Measurements from ENCODE around the gene HSH2D.

The HSH2D gene

DNA sequence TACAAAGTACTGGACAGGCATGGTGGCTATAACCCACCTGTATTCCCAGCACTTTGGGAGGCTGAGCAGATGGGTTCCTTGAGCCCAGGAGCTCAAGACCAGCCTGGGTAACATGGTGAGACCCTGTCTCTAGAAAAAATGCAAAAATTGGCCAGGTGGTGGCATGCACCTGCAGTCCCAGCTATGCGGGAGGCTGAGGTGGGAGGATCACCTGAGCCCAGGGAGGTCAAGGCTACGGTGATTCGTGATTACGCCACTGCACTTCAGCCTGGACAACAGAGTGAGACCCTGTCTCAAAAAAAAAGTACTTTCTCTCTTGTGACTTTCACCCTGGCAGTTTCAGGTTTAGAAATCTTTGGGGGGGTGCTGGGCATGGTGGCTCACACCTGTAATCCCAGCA lies 43.0 kb upstream of the HSH2D start:
- H3K4me3 ChIP-seq (ENCODE audit: low read depth, low read length) = no peak overlapping the region
- DNase-seq (ENCODE audit: low read depth) = no peak
- TF ChIP-seq, protein P1, sequence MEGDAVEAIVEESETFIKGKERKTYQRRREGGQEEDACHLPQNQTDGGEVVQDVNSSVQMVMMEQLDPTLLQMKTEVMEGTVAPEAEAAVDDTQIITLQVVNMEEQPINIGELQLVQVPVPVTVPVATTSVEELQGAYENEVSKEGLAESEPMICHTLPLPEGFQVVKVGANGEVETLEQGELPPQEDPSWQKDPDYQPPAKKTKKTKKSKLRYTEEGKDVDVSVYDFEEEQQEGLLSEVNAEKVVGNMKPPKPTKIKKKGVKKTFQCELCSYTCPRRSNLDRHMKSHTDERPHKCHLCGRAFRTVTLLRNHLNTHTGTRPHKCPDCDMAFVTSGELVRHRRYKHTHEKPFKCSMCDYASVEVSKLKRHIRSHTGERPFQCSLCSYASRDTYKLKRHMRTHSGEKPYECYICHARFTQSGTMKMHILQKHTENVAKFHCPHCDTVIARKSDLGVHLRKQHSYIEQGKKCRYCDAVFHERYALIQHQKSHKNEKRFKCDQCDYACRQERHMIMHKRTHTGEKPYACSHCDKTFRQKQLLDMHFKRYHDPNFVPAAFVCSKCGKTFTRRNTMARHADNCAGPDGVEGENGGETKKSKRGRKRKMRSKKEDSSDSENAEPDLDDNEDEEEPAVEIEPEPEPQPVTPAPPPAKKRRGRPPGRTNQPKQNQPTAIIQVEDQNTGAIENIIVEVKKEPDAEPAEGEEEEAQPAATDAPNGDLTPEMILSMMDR (IDR thresholded peaks at IDR 0.05; ENCODE audit: low read depth, low read length, missing control alignments) = no peak

DNA sequence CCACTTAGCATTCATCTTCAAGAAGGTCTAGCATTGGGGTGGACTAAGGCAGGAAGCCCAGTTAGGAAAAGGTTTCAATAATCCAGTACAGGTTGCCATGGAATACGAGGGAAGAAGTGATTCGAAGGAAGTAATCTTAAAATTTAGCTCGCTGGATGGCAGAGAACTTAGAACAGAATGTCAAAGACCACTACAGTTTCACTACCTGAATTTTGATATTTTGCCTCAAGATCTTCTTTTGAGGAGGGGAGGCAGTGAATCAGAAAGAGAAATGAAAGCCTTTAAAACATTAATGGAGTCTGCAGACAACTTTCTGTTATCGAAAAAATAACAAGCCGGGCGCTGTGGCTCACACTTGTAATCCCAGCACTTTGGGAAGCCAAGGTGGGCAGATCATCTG lies 38.8 kb upstream of the HSH2D start:
- TF ChIP-seq, protein P1 (IDR thresholded peaks at IDR 0.05; ENCODE audit: low read depth, low read length, missing control alignments) = no peak
- DNase-seq (ENCODE audit: low read depth) = no peak

GRCh38 chr19:16106121-16106520 lies 37.4 kb upstream of the HSH2D start:
- DNase-seq (ENCODE audit: low read depth) = no peak
- no peak overlapping the region for H3K4me3 ChIP-seq (ENCODE audit: low read depth, low read length)
- TF ChIP-seq, protein P1 (IDR thresholded peaks at IDR 0.05; ENCODE audit: low read depth, low read length, missing control alignments) = no peak

More for the DNA sequence above, 38.8 kb upstream of the HSH2D start:
- no peak overlapping the region for H3K4me3 ChIP-seq (ENCODE audit: low read depth, low read length)

GRCh38 chr19:16111160-16111908 lies 32.2 kb upstream of the HSH2D start, which contains the start of gene RAB8A:
Gene RAB8A, plus strand, starts transcription at chr19:16111889. Its CDS starts 13 bp downstream, at chr19:16111902.
- DNase-seq (ENCODE audit: low read depth) = peak; percentile 95
- TF ChIP-seq, protein P1 (IDR thresholded peaks at IDR 0.05; ENCODE audit: low read depth, low read length, missing control alignments) = peak; percentile 85
- H3K4me3 ChIP-seq (ENCODE audit: low read depth, low read length) = peak within 1 kb of the TSS; percentile 67

DNA sequence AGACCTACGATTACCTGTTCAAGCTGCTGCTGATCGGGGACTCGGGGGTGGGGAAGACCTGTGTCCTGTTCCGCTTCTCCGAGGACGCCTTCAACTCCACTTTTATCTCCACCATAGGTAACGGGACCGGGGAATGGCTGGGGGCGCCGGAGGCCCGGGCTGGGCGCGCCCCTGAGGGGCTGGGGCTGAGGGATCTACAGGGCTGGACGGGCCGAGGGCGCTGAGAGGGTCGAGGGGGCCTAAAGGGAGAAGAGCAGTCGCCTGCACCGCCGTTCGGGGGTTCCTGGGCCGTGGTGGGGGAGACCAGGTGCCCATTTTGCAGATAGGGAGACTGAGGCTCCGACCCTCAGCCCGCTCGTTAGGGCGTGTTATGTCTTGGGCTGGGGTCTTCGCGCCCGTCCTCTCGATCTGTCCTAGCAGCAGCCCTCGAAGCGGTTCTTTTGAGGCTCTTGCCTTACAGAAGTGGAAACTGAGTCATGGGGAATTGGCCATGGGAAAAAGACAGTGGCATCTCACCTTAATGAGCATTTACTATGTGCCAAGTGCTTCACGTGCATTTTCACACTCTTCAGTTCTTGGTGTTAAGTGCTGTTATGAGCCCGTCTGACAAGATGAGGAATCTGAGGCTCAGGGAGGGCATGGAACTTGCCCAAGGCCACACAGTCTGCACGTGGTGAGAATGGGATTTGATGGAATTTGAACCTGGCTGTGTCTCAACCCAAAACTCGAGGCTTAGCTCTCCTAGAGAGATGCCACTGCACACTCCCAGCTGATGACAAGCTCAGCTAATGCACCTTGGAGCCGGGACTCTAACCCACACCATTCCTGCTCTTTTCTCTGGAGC lies 31.4 kb upstream of the HSH2D start:
- TF ChIP-seq, protein P1 (IDR thresholded peaks at IDR 0.05; ENCODE audit: low read depth, low read length, missing control alignments) = no peak
- peak overlapping the region; percentile 67 for H3K4me3 ChIP-seq (ENCODE audit: low read depth, low read length)
- DNase-seq (ENCODE audit: low read depth) = no peak

- H3K4me3 ChIP-seq (ENCODE audit: low read depth, low read length) = peak overlapping the region; percentile 67
- TF ChIP-seq, protein P1 (IDR thresholded peaks at IDR 0.05; ENCODE audit: low read depth, low read length, missing control alignments) = no peak
- DNase-seq (ENCODE audit: low read depth) = no peak
These were observed 30.7 kb upstream of the HSH2D start for GRCh38 chr19:16112778-16113177.

All from GM12864 (cell line).